Measurements from ENCODE around the gene TBC1D30. TPM values are rescaled to one million over a fixed set of nuclear protein-coding genes. Genes with fewer than 3 reads are reported as not detected.
"Not testable (repeated sequence)": the region's sequence is repeated elsewhere in the genome, so short reads cannot be mapped to it uniquely, and the experiment has no call there.

The TBC1D30 gene
- 1 to 10 TPM in 2 of 5 experiments, under 1 TPM in 2, not detected in 1; 0.45 to 1.5 (median 0.80) TPM for total RNA-seq
- under 1 TPM; 0.13 to 0.52 TPM for polyA plus RNA-seq
- total RNA-seq = not detected

GRCh38 chr12:64824500-64825142, at the start of gene TBC1D30:
Gene TBC1D30, plus strand, starts transcription at chr12:64824647. Its CDS starts 233 bp downstream, at chr12:64824880.
- Mint-ChIP-seq H3K36me3 (peaks cover 0 to 5% (median 0%) of the 10 kb centered on the region in 5 donors), H3K27me3 (peaks cover 47 to 60% (median 50%) of the 10 kb centered on the region in 5 donors), H3K4me3 (peak within 1 kb of the TSS; percentile 29 to 82 (median 70)), H3K4me1 (peaks cover 7 to 21% (median 17%) of the 10 kb centered on the region in 7 donors), H3K27ac (no peak within 1 kb of the TSS), H3K9me3 (peaks cover 0 to 20% (median 8%) of the 10 kb centered on the region in 11 donors)
- ChIA-PET CTCF (no interaction called here), POLR2A (no interaction called here)
- Histone ChIP-seq H3K4me1 (ENCODE audit: control insufficient read depth in 2 of 2, insufficient read depth in 2 of 2, low read length in 2 of 2) (peaks cover 9 to 13% of the 10 kb centered on the region in 2 donors), H3K36me3 (ENCODE audit: control insufficient read depth in 2 of 3, insufficient read depth in 3 of 3, low read length in 3 of 3) (no peaks in the 10 kb centered on the region), H3K9me3 (ENCODE audit: control insufficient read depth in 2 of 3, low read length in 3 of 3) (no peaks in the 10 kb centered on the region), H3K4me3 (ENCODE audit: low read length) (peak within 1 kb of the TSS; percentile 42), H3K27ac (ENCODE audit: low read depth, low read length) (no peak within 1 kb of the TSS), H3K27me3 (ENCODE audit: control insufficient read depth in 2 of 2, insufficient read depth in 2 of 2, low read length in 2 of 2) (peaks cover 12 to 17% of the 10 kb centered on the region in 2 donors)
- peak in 1 of 9 donors; percentile 8 for DNase-seq
- intact Hi-C loops (cut with micrococcal nuclease) = no loop called here
- peak; percentile 42 for ATAC-seq

- H3K27ac ChIP-seq (ENCODE audit: low read depth, low read length); H3K4me1 ChIP-seq (ENCODE audit: control insufficient read depth in 2 of 2, insufficient read depth in 2 of 2, low read length in 2 of 2); ATAC-seq; H3K4me1 Mint-ChIP-seq; H3K4me3 ChIP-seq (ENCODE audit: low read length); H3K27me3 ChIP-seq (ENCODE audit: control insufficient read depth in 2 of 2, insufficient read depth in 2 of 2, low read length in 2 of 2); H3K4me3 Mint-ChIP-seq; H3K36me3 ChIP-seq (ENCODE audit: control insufficient read depth in 2 of 3, insufficient read depth in 3 of 3, low read length in 3 of 3); CTCF ChIA-PET; DNase-seq; POLR2A ChIA-PET; H3K27ac Mint-ChIP-seq; intact Hi-C loops (cut with micrococcal nuclease): not testable (repeated sequence)
- H3K9me3 Mint-ChIP-seq = peaks cover 16 to 66% (median 47%) of the 10 kb centered on the region in 11 donors
- H3K9me3 ChIP-seq (ENCODE audit: control insufficient read depth in 2 of 3, low read length in 3 of 3) = peaks cover 0 to 24% (median 0%) of the 10 kb centered on the region in 3 experiments
- H3K27me3 Mint-ChIP-seq = peaks cover 55 to 81% (median 69%) of the 10 kb centered on the region in 5 donors
- H3K36me3 Mint-ChIP-seq = peaks cover 6 to 34% (median 15%) of the 10 kb centered on the region in 5 donors
Observed at GRCh38 chr12:64775147-64775736, 49.2 kb upstream of the TBC1D30 start.

DNA sequence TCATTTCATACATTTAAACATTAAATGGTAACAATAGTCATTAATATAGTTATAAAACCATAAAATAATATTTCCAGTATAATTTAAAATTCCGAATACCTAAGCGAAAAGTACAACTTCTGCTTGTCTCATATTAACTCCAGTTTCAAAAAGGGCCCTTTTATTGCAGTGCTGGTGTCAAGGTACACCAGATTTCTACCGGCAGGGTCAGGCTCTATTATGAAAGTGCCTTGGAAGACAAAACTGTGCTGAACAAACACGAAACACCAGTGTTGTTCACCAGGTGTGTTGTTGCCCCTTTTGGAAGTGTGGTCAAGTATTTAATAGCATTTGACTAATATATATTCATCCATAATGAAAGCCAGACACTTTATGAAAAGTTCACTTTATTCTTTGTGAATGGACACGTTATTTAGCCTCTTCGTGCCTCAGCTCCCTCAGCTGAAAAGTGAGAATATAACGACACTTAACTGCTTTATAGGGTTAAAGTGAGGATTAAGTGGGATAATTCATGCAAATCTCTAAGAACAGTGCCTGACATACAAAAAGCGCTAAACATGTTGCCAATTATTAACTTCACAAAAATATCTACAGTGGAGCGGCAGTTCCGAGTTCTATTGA, 45.0 kb upstream of the TBC1D30 start:
- Histone ChIP-seq H3K36me3 (ENCODE audit: control insufficient read depth in 2 of 3, insufficient read depth in 3 of 3, low read length in 3 of 3) (no peaks in the 10 kb centered on the region), H3K27ac (ENCODE audit: low read depth, low read length) (no peak overlapping the region), H3K27me3 (ENCODE audit: control insufficient read depth in 2 of 2, insufficient read depth in 2 of 2, low read length in 2 of 2) (peaks cover 24 to 31% of the 10 kb centered on the region in 2 donors), H3K4me1 (ENCODE audit: control insufficient read depth in 2 of 2, insufficient read depth in 2 of 2, low read length in 2 of 2) (peaks cover 6 to 14% of the 10 kb centered on the region in 2 donors), H3K4me3 (ENCODE audit: low read length) (no peak overlapping the region), H3K9me3 (ENCODE audit: control insufficient read depth in 2 of 3, low read length in 3 of 3) (peaks cover 0 to 8% (median 0%) of the 10 kb centered on the region in 3 experiments)
- intact Hi-C loops (cut with micrococcal nuclease) = no loop called here
- Mint-ChIP-seq H3K27ac (no peak overlapping the region), H3K27me3 (peaks cover 73 to 89% (median 84%) of the 10 kb centered on the region in 5 donors), H3K9me3 (peaks cover 11 to 46% (median 28%) of the 10 kb centered on the region in 11 donors), H3K4me1 (peaks cover 15 to 21% (median 18%) of the 10 kb centered on the region in 7 donors), H3K4me3 (peak overlapping the region in 8 of 10 donors; percentile 22 to 89 (median 80)), H3K36me3 (peaks cover 0 to 28% (median 11%) of the 10 kb centered on the region in 5 donors)
- DNase-seq = no peak
- ChIA-PET POLR2A (interaction anchor here (1.0 kb wide), 1 partner anchor 8 kb away, joined by 3 read pairs; no protein-coding TSS in a partner anchor), CTCF (no interaction called here)
- ATAC-seq = no peak

DNA sequence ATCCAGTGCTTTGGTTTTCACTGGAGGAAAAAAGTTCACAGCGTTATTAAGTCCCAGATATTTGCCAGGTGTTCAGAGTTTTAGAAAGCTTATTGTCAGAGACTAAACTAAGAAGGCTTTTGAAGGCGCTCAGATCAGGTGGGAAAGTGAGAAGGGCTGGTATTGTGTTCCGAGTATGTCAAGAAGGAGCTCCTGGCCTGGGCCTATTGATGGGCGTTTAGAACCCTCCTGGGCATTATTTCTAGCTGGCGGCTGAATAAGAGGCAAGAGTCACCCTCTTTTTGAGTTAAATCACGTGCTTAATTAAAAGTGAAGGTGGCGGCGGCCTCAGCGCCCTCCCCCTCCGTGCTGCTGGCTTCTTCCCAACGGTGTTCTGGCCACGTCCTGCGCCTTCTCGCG, 44.3 kb upstream of the TBC1D30 start:
- H3K4me3 Mint-ChIP-seq = peak overlapping the region; percentile 59 to 89 (median 78)
- ChIA-PET POLR2A (interaction anchor here (0.5 to 1.0 kb wide), 2 partner anchors 9 to 1411 kb away, joined by 3 read pairs; no protein-coding TSS in a partner anchor), CTCF (no interaction called here)
- intact Hi-C loops (cut with micrococcal nuclease) = no loop called here
- H3K4me1 Mint-ChIP-seq = peaks cover 15 to 21% (median 18%) of the 10 kb centered on the region in 7 donors
- no peak overlapping the region for H3K27ac Mint-ChIP-seq
- Histone ChIP-seq H3K27me3 (ENCODE audit: control insufficient read depth in 2 of 2, insufficient read depth in 2 of 2, low read length in 2 of 2) (peaks cover 24 to 31% of the 10 kb centered on the region in 2 donors), H3K4me1 (ENCODE audit: control insufficient read depth in 2 of 2, insufficient read depth in 2 of 2, low read length in 2 of 2) (peaks cover 6 to 14% of the 10 kb centered on the region in 2 donors), H3K4me3 (ENCODE audit: low read length) (peak overlapping the region; percentile 25), H3K9me3 (ENCODE audit: control insufficient read depth in 2 of 3, low read length in 3 of 3) (peaks cover 0 to 8% (median 0%) of the 10 kb centered on the region in 3 experiments), H3K36me3 (ENCODE audit: control insufficient read depth in 2 of 3, insufficient read depth in 3 of 3, low read length in 3 of 3) (no peaks in the 10 kb centered on the region), H3K27ac (ENCODE audit: low read depth, low read length) (no peak overlapping the region)
- DNase-seq (no peak), ATAC-seq (no peak)
- H3K27me3 Mint-ChIP-seq = peaks cover 75 to 91% (median 84%) of the 10 kb centered on the region in 5 donors
- H3K9me3 Mint-ChIP-seq = peaks cover 11 to 39% (median 27%) of the 10 kb centered on the region in 11 donors
- H3K36me3 Mint-ChIP-seq = peaks cover 0 to 28% (median 10%) of the 10 kb centered on the region in 5 donors

GRCh38 chr12:64780531-64781279, 43.7 kb upstream of the TBC1D30 start:
- POLR2A ChIA-PET = interaction anchor here (0.5 to 1.0 kb wide), 3 partner anchors 9 to 1410 kb away, joined by 3 read pairs; no protein-coding TSS in a partner anchor

More at GRCh38 chr12:64780531-64781279, 43.7 kb upstream of the TBC1D30 start:
- intact Hi-C loops (cut with micrococcal nuclease) = loop anchor here in 1 of 2 donors (1.0 kb wide), 1 partner anchor 21 kb away; the partner anchor contains the start of gene GNS
- peaks cover 0 to 22% (median 8%) of the 10 kb centered on the region in 5 donors for H3K36me3 Mint-ChIP-seq
- Histone ChIP-seq H3K9me3 (ENCODE audit: control insufficient read depth in 2 of 3, low read length in 3 of 3) (peaks cover 0 to 5% (median 0%) of the 10 kb centered on the region in 3 experiments), H3K36me3 (ENCODE audit: control insufficient read depth in 2 of 3, insufficient read depth in 3 of 3, low read length in 3 of 3) (no peaks in the 10 kb centered on the region), H3K27me3 (ENCODE audit: control insufficient read depth in 2 of 2, insufficient read depth in 2 of 2, low read length in 2 of 2) (peaks cover 24 to 31% of the 10 kb centered on the region in 2 donors), H3K4me1 (ENCODE audit: control insufficient read depth in 2 of 2, insufficient read depth in 2 of 2, low read length in 2 of 2) (peaks cover 6 to 14% of the 10 kb centered on the region in 2 donors), H3K27ac (ENCODE audit: low read depth, low read length) (no peak overlapping the region), H3K4me3 (ENCODE audit: low read length) (peak overlapping the region; percentile 25)
- CTCF ChIA-PET = no interaction called here
- peak overlapping the region; percentile 63 to 90 (median 82) for H3K4me3 Mint-ChIP-seq
- DNase-seq (peak in 2 of 9 donors; percentile 20 to 37), ATAC-seq (peak; percentile 69)
- peaks cover 76 to 87% (median 82%) of the 10 kb centered on the region in 5 donors for H3K27me3 Mint-ChIP-seq
- H3K27ac Mint-ChIP-seq = no peak overlapping the region
- peaks cover 15 to 21% (median 18%) of the 10 kb centered on the region in 7 donors for H3K4me1 Mint-ChIP-seq
- H3K9me3 Mint-ChIP-seq = peaks cover 9 to 33% (median 21%) of the 10 kb centered on the region in 11 donors

All from naive thymus-derived CD4-positive, alpha-beta T cell (primary cell).